ENCODE measurements around the gene SHROOM3. TPM values are rescaled to one million over a fixed set of nuclear protein-coding genes. Genes with fewer than 3 reads are reported as not detected.

The SHROOM3 gene
- total and polyA plus RNA-seq, 2 donors (not counting 1 experiment from before 2014, with no cell fraction given): 0.91 to 1.5 TPM

DNA sequence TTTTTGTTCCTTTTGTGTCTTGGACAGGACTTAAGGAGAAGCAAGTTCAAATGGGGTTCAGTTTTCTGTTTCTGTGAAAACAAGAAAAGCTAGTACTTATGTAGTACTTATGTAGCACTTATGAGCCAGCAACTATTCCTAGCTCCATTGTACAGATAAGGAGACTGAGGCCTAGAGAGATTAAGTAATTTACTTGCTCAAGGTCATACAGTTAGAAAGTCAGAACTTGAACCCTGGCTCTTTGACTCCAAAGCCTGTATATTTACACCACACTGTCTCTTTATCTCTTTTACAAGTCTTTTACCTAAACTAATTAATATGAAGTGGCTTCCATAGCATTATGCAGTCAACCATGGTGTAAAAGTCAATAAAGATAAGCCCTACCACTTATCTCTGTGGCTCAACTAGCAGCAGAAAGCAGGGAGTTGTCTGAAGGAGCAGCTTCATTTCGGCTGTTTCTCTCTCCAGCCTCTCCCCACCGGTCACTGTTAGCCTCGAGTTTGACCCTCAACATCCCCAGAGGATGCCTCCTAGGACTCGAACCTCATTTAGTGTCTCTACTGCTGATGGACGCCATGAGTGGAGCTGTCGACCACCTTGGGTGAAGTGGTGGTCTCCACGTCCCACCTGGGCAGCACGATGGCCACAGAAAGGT lies 209.9 kb downstream of the SHROOM3 start:
- TF ChIP-seq, protein P1, sequence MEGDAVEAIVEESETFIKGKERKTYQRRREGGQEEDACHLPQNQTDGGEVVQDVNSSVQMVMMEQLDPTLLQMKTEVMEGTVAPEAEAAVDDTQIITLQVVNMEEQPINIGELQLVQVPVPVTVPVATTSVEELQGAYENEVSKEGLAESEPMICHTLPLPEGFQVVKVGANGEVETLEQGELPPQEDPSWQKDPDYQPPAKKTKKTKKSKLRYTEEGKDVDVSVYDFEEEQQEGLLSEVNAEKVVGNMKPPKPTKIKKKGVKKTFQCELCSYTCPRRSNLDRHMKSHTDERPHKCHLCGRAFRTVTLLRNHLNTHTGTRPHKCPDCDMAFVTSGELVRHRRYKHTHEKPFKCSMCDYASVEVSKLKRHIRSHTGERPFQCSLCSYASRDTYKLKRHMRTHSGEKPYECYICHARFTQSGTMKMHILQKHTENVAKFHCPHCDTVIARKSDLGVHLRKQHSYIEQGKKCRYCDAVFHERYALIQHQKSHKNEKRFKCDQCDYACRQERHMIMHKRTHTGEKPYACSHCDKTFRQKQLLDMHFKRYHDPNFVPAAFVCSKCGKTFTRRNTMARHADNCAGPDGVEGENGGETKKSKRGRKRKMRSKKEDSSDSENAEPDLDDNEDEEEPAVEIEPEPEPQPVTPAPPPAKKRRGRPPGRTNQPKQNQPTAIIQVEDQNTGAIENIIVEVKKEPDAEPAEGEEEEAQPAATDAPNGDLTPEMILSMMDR (IDR thresholded peaks at IDR 0.05): no peak
- TF ChIP-seq EZH2 (IDR thresholded peaks at IDR 0.05; ENCODE audit: borderline replicate concordance, insufficient read depth, low read depth, low read length, poor library complexity, severe bottlenecking): no peak
- Mint-ChIP-seq H3K9me3 (ENCODE audit: insufficient read depth) (no peaks in the 10 kb centered on the region), H3K4me1 (peaks cover 2% of the 10 kb centered on the region), H3K27ac (no peak overlapping the region), H3K27me3 (peaks cover 23% of the 10 kb centered on the region), H3K4me3 (no peak overlapping the region)
- CTCF ChIA-PET: no interaction called here
- Histone ChIP-seq H3K9ac (ENCODE audit: low read length) (no peak overlapping the region), H3K79me2 (ENCODE audit: control insufficient read depth, insufficient read depth, low read length) (no peaks in the 10 kb centered on the region), H3K4me2 (replicated peaks; ENCODE audit: low read depth, low read length, poor library complexity, severe bottlenecking) (no peak overlapping the region), H2AFZ (ENCODE audit: insufficient read depth, low read depth, low read length, poor library complexity, severe bottlenecking) (no peak overlapping the region), H3K36me3 (replicated peaks in 1 of 2; ENCODE audit: control extremely low read depth in 1 of 2, control insufficient read depth in 1 of 2, extremely low read depth in 1 of 2, insufficient read depth in 2 of 2, low read length in 1 of 2) (no peaks in the 10 kb centered on the region), H3K27me3 (replicated peaks in 1 of 4; ENCODE audit: control extremely low read depth in 1 of 4, control insufficient read depth in 3 of 4, insufficient read depth in 4 of 4, low read length in 3 of 4) (no peaks in the 10 kb centered on the region), H4K20me1 (ENCODE audit: control insufficient read depth, insufficient read depth, low read length, poor library complexity, severe bottlenecking) (no peaks in the 10 kb centered on the region), H3K27ac (ENCODE audit: low read length in 2 of 2) (no peak overlapping the region), H3K4me1 (ENCODE audit: control insufficient read depth in 2 of 2, insufficient read depth in 2 of 2, low read length in 2 of 2) (no peaks in the 10 kb centered on the region), H3K4me3 (ENCODE audit: control extremely low read depth in 1 of 5, extremely low read depth in 1 of 5, insufficient read depth in 1 of 5, low read depth in 2 of 5, low read length in 4 of 5) (no peak overlapping the region), H3K9me3 (ENCODE audit: control extremely low read depth in 1 of 3, control insufficient read depth in 2 of 3, insufficient read depth in 1 of 3, low read length in 2 of 3) (no peaks in the 10 kb centered on the region)
- POLR2A ChIA-PET: no interaction called here
- no peak for ATAC-seq (ENCODE audit: low read depth)
- intact Hi-C loops (cut with micrococcal nuclease): no loop called here
- DNase-seq: no peak
- 89% methylated on average over 6 of the region's 8 CpGs for WGBS (ENCODE audit: insufficient coverage)

DNA sequence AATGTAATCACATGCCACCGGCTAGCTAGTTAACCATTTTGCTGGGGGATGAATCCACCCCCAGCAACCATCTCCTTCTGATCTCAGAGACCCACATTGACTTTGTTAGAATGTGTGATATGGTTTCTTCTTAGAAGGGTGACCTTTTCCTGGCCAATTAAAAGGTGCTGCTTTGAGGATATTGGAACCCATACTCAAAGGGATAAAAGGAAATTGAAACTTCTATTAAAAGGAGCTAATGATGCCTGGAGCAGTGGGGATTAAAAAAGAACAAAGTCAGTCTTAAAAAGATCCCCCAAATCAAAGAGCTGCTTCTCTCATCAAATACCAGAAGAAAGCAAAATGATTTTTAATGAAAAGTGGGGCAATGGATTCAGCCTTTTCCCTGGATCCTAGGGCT lies 214.1 kb downstream of the SHROOM3 start:
- Mint-ChIP-seq H3K4me3 (no peak overlapping the region), H3K27ac (no peak overlapping the region), H3K4me1 (no peaks in the 10 kb centered on the region), H3K27me3 (peaks cover 9% of the 10 kb centered on the region), H3K9me3 (ENCODE audit: insufficient read depth) (no peaks in the 10 kb centered on the region)
- H3K4me3 ChIP-seq (ENCODE audit: control extremely low read depth in 1 of 5, extremely low read depth in 1 of 5, insufficient read depth in 1 of 5, low read depth in 2 of 5, low read length in 4 of 5): no peak overlapping the region
- no peaks in the 10 kb centered on the region for H3K9me3 ChIP-seq (ENCODE audit: control extremely low read depth in 1 of 3, control insufficient read depth in 2 of 3, insufficient read depth in 1 of 3, low read length in 2 of 3)
- no peaks in the 10 kb centered on the region for H3K36me3 ChIP-seq (replicated peaks in 1 of 2; ENCODE audit: control extremely low read depth in 1 of 2, control insufficient read depth in 1 of 2, extremely low read depth in 1 of 2, insufficient read depth in 2 of 2, low read length in 1 of 2)
- intact Hi-C loops (cut with micrococcal nuclease): no loop called here
- ChIA-PET CTCF (no interaction called here), POLR2A (no interaction called here)
- no peak overlapping the region for H2AFZ ChIP-seq (ENCODE audit: insufficient read depth, low read depth, low read length, poor library complexity, severe bottlenecking)
- no peak overlapping the region for H3K4me2 ChIP-seq (replicated peaks; ENCODE audit: low read depth, low read length, poor library complexity, severe bottlenecking)
- no peaks in the 10 kb centered on the region for H3K79me2 ChIP-seq (ENCODE audit: control insufficient read depth, insufficient read depth, low read length)
- H3K27me3 ChIP-seq (replicated peaks in 1 of 4; ENCODE audit: control extremely low read depth in 1 of 4, control insufficient read depth in 3 of 4, insufficient read depth in 4 of 4, low read length in 3 of 4): no peaks in the 10 kb centered on the region
- TF ChIP-seq, protein P1 (IDR thresholded peaks at IDR 0.05): no peak
- no peak for TF ChIP-seq EZH2 (IDR thresholded peaks at IDR 0.05; ENCODE audit: borderline replicate concordance, insufficient read depth, low read depth, low read length, poor library complexity, severe bottlenecking)
- no peak overlapping the region for H3K9ac ChIP-seq (ENCODE audit: low read length)
- H3K4me1 ChIP-seq (ENCODE audit: control insufficient read depth in 2 of 2, insufficient read depth in 2 of 2, low read length in 2 of 2): no peaks in the 10 kb centered on the region
- WGBS (ENCODE audit: insufficient coverage): no CpG with 5 or more reads among the region's 1 CpG
- ATAC-seq (ENCODE audit: low read depth) (no peak), DNase-seq (no peak)
- H3K27ac ChIP-seq (ENCODE audit: low read length in 2 of 2): no peak overlapping the region
- no peaks in the 10 kb centered on the region for H4K20me1 ChIP-seq (ENCODE audit: control insufficient read depth, insufficient read depth, low read length, poor library complexity, severe bottlenecking)
